Activated T-helper 1 cell treated with anti-CD3 and anti-CD28 coated beads, Interleukin-2, amount 50 U/mL, for 16 hours (primary cell): ENCODE data around the gene HPGD.

Experiments used
- DNase-seq, 2 donors: peaks; one replicate each; pipeline ENCODE4 v3.0.0-alpha.2; 2020; ENCODE audit warnings: low read depth in 1 of 2, low spot score in 1 of 2

HPGD gene

DNA sequence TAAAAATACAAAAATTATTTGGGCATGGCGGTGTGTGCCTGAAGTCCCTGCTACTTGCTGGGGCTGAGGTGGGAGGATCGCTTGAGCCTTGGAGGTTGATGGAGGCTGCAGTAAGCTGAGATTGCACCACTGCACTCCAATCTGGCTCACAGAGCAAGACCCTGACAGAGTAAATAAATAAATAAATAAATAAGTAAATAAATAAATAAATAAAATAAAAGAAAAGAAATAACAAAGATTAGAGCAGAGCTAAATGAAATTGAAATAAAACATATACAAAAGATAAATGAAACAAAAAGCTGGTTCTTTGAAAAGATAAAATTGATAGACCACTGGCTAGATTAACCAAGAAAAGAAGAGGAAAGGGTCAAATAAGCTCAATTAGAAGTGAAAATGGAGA, 43.1 kb downstream of the HPGD start:
- no peak for DNase-seq

DNA sequence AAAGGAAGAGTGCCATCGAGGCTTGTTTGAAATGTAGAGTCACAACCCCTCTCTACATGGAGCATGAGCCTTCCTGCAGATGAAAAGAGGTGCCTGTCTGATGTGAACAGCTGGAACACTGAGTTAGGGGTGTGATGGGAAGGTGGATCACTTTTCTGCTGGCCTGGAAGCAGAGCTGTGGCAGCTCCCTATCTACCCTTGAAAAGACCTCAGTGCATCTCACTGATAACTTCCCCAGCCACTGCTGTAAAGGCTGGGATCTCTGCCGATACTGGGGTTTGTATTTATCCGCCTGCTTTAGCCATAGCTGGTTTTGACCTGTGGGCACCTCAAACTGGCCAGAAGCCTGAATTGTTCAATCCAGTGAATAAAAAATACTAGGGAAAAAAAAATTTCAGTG, 46.8 kb downstream of the HPGD start:
- DNase-seq, result no peak

DNA sequence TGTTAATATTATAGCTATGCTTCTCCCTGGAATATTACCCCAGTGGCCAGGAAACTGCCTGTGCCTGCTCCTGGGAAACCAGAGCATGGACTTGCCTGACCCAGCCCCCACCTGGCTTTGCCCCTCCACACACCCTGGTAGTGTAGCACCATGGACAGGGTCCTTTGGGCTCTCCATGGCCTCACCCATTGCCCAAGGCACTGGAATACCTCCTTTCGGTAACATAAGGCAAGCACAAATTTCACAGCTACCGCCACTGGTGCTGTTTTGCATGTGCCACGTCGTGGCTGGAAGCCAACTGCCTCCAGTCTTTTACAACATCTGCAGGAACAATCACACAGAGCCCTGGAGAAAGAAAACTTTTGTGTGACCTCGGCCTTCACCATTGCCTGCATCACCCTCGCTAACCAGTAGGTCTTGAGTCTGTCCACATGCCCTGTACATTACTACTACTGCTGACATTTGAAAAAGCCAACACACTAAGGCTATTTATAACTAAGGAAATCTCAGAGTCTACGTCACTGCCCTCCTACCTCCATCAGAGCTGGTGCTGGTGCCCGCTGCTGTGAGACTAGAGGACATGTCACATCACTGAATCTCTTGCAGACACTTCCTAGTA, 47.7 kb downstream of the HPGD start:
- no peak for DNase-seq

DNA sequence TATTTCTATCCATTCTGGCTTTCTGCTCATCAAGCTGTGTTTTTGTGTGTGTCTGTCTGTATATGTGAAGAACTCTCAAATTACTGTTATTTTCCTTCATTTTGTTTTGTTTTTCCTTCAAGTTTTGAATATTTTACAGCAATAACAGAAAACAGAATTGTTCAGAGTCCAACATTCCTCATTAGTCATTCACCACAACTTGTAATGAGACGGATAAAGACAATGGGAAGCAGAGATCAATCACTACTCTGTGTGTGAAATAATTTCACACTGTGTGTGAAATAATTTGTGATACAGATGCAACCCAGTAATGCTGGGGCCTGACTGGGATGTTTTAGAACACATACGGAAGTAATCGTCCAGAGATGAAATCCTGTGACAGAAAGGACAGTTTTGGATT, 55.2 kb downstream of the HPGD start:
- DNase-seq, result no peak

DNA sequence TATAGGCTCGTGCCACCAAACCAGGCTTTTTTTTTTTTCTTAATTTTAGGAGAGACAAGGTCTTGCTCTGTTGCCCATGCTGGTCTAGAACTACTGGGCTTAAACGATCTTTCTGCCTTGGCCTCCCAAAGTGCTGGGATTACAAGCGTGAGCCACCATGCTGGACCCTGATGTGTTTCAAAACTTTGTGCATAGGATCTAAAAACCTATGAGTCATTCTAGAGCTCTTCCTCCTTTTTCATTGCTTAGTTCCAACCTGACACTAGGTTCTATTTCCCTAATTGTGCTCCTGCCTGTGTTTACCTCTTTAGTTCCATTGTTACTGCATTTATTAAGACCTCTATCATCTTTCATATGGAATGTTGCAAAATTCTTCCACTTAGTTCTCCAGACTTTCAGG, 57.3 kb downstream of the HPGD start:
- DNase-seq, result no peak

DNA sequence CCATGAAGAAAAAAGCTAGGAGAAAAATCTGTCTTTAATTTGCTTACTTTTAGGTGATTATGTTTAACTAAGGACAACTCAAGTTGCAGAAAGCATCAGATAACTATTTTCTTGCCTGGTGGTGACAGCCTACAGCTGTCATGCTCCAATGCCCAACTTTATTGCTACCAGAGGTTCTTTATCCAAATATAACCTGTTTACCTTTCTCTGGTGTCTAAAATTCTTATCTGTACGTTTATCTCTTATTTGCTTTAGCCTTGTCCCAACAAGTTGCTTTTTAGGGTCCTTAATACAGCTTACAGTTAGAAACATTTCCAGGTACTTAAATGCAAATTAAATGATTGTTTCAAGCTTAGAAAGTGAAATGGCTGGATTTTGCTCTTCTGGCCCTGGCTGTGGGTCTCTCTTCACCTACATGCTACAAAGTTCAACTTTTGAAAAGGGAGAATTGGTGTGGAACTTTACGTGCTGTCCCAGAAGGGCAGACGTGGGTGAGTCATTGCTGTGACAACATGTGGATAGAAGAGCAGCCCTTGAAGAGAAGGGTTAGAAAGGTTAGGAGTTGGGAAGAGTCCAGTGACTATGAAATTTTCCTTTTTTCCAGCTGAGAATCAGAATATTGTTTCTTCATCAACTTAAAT, 60.7 kb downstream of the HPGD start:
- no peak for DNase-seq

DNA sequence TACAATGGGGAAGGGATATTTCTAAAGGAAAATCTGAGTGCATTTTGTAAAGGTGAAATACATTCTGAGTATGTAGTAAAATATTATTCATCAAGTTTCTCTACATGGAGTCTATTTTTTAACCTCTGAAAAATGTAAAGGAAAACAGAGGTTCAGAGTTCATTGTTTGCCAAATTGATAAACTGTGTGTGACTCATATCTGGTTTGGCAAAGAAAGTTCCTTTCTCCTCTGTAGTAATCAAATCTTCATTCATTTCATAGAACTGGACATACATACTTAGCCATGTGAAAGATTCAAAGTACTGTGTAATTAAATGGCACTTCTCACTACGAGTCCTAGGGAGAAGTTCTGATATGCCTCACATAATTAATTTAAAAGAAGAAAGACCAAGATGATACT, 61.6 kb downstream of the HPGD start:
- no peak for DNase-seq

DNA sequence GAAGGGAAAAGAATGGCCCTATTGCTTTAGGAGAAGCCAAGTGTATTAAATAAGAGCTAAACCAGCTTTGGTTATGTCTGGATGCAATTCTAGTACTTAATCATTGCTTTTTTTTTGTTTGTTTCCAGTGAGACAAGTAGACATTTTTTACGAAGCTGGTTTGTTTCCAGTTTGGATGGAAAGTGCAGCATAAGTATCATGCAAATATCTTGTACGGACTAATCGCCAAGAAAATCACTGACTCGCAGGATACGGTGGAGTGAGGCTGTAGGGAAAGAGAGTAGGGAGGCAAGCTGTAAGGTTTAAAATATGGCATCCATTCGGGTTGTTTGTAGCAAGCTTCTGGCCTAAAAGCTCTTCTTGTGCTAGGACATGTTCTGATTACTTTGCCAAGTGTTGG, 64.8 kb downstream of the HPGD start:
- no peak for DNase-seq

DNA sequence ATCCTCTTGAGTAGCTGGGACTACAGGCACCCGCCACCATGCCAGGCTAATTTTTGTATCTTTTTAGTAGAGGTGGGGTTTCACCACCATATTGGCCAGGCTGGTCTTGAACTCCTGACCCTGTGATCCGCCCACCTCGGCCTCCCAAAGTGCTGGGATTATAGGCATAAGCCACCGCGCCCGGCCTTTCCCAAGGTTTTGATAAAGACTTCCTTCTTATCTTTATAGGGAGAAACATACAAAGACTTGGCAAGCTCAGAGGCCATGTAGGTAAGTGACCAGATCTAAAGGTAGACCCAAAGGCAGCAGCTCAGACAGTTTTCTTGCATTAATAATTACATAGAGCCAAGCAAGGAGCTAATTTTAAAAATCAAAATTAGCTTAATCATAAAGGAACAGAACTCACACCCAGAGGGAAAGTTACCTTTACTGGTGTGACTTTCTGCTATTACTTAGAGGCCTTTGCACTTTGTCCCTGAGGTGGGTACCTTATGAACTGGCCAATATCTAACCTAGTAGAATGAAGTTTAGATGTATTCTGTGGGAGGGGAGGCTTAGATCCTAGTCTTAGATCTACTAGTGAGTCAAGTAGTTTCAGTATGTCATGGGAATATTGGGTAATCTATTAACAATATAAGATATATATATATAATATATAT, 67.3 kb downstream of the HPGD start:
- DNase-seq, result no peak

DNA sequence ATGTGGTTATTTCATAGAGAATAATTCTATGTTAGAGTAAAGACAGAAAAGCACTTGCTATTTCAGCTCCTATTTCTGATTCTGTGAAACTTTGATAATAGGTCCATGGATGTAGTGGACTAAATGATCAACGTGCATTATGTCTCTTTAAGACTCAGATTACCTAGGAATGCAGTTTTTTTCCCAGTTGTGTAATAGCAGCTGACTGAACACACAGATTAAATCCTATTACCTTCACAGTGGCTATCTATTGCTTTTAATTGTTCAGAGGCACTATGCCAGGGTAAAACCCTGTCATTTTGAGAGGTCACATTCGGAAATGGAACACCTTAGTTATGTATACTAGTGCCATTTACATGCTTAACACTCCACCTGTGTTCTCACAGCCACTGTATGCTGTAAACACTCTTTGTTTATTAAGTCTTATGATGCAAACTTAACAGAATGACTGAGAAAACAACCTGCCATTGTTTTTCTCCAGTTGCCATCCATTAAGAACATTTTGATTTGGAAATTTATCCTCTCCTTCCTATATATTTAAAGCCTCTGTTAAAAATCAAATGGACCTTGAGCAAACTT, 70.5 kb downstream of the HPGD start:
- DNase-seq, result no peak

DNA sequence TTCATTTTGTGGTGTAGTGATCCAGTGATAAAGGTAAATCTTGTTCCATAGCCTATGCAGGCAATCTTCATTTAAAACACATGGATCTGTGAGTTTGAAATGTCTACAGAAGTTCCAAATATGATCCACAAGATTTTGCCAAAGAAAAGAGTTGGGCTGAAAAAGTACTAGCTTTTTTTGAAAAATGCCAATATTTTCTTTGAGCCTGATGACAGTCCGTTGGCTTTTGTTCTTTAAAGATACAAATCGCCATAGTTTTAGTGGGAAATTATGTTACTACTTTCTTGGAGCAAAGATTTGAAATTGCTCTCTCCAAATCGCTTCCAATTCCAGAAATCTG, 71.5 kb downstream of the HPGD start:
- no peak for DNase-seq

DNA sequence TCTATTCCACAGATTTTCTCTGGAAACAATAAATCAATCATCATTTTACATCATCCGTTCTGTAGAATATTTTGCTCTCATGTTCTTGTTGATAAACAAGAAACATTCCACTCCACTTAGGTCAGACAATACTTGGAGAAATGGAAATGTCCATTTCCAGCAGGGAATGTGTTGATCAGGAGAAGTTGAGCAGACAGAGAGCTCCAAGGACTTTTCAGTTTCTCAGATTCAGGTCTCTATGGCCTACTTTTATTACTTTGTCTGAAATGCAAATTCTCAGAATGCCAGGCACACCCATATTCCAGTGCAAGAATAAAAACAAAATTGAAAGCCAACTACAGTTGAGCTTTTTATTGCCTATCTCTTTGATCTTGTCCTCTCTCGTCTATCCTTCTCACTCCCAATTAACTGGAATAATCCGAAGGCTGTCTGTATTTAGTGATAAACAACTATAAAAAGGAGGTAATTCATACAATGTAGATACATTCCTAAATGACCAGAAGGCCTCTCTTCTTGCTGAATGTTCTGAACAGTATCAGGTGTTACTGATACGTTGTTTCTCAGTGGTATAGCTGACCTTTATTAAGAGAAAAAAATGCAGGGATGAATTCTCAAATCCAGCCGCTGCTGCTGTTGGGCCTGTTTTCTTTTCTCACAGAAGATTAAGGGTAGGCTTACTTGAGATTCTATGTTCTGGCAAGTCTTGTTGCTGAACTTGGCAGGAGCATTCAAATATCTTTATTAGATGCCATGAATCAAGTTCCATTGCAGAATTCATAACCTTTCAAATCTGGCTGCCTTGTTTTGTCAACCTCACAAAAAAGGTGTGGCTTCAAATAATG, 72.1 kb downstream of the HPGD start:
- DNase-seq, result no peak

DNA sequence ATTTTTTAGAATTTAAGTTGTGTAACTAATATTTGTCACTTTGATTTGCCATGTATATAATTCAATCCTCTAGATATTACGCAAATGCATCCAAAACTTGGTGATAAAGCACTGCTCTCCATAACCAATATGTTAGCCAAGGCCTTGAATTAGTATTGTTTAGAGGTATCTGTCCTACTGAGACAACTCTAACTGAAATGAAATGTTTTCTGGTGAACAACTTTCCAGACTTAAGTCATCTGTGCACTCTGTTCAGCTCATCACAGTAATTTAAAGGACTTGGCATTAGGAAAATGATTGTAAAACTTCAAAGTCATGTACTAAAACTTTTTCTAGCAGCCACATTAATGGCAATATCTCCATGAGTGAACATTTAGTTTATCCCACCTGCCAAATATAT, 73.1 kb downstream of the HPGD start:
- no peak for DNase-seq

DNA sequence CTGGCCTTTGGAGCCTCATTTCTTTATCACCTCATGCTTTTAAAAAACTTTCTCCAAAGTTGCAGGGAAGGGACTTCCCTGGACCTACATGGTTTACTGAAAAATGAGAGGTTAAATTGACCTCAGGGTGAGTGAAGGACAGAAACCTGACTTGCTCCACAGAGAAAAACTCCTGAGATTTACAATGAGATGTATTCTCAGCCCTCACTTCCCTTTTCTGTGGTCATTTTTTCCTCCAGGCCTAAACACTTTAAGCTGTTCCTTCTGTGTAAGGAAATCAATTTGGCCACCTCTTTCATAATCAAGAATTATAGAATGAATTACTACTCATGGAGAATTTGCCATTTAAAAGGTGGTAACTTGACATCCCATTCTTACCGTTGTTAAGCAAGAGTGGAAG, 77.9 kb downstream of the HPGD start:
- DNase-seq, result no peak
